ENCODE results near the gene NEDD4L.

DNA sequence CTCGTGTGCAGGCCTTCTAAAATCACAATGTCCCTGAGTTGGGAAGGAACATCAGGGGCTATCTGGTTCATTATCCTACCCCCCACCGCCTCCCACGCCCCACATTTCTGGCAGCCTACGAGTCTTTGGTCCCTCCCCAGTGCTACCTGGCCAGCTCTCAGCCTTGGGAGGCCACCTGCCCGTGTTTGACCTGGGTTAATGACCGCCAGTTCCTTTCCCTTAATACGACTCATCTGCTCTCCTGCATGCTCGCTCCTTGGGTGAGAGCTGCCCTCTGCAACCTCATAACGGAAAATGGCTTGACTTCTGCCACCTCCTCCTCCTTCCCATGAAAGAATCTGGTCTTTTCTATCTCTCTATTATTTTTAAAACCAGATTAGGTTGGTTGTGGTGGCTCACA, 112.5 kb downstream of the NEDD4L start:
- no peak for TF ChIP-seq EZH2 (IDR thresholded peaks at IDR 0.05; ENCODE audit: borderline replicate concordance, low read length)
- TF ChIP-seq, protein P1, sequence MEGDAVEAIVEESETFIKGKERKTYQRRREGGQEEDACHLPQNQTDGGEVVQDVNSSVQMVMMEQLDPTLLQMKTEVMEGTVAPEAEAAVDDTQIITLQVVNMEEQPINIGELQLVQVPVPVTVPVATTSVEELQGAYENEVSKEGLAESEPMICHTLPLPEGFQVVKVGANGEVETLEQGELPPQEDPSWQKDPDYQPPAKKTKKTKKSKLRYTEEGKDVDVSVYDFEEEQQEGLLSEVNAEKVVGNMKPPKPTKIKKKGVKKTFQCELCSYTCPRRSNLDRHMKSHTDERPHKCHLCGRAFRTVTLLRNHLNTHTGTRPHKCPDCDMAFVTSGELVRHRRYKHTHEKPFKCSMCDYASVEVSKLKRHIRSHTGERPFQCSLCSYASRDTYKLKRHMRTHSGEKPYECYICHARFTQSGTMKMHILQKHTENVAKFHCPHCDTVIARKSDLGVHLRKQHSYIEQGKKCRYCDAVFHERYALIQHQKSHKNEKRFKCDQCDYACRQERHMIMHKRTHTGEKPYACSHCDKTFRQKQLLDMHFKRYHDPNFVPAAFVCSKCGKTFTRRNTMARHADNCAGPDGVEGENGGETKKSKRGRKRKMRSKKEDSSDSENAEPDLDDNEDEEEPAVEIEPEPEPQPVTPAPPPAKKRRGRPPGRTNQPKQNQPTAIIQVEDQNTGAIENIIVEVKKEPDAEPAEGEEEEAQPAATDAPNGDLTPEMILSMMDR (conservative IDR thresholded peaks at IDR 0.05 in 1 of 2, IDR thresholded peaks at IDR 0.05 in 1 of 2; ENCODE audit: extremely low read depth in 1 of 2, insufficient read depth in 1 of 2, low read depth in 1 of 2, low read length in 2 of 2), result no peak
